H9 (cell line): Measurements from ENCODE around the gene CETP. TPM values are rescaled to one million over a fixed set of nuclear protein-coding genes. Genes with fewer than 3 reads are reported as not detected.

ENCODE experiments used
- DNase-seq: peaks from one replicate; pipeline ENCODE4 v3.0.0-alpha.2; 2017
- H2AFZ ChIP-seq: one replicate; pipeline ENCODE4 v1.6.1; 2013; ENCODE audit warnings: mild to moderate bottlenecking, low read length, control low read depth, moderate library complexity
- H2AK5ac ChIP-seq: 2 replicates; pipeline ENCODE4 v1.6.1; 2013; ENCODE audit warnings: low read length, control low read depth, mixed read lengths; ENCODE audit not compliant: insufficient read length
- H2BK120ac ChIP-seq: one replicate; pipeline ENCODE4 v1.6.1; 2013; ENCODE audit warnings: low read depth, mild to moderate bottlenecking, low read length, control low read depth, inconsistent platforms; ENCODE audit not compliant: poor library complexity, severe bottlenecking
- H2BK12ac ChIP-seq: 2 replicates; pipeline ENCODE4 v1.6.1; 2013; ENCODE audit warnings: low read length, control low read depth, mixed read lengths, low read depth; ENCODE audit not compliant: insufficient read length
- H2BK15ac ChIP-seq: 2 replicates; pipeline ENCODE4 v1.6.1; 2013; ENCODE audit warnings: low read depth, low read length, control low read depth
- H2BK20ac ChIP-seq: one replicate; pipeline ENCODE4 v1.6.1; 2013; ENCODE audit warnings: low read depth, mild to moderate bottlenecking, low read length, control low read depth, inconsistent platforms; ENCODE audit not compliant: poor library complexity, severe bottlenecking
- H2BK5ac ChIP-seq: 2 replicates; pipeline ENCODE4 v1.6.1; 2013; ENCODE audit warnings: low read length, control low read depth, mixed read lengths; ENCODE audit not compliant: insufficient read length
- H3K14ac ChIP-seq: 2 replicates; pipeline ENCODE4 v1.6.1; 2013; ENCODE audit warnings: low read length, control low read depth; ENCODE audit not compliant: insufficient read depth
- H3K18ac ChIP-seq: 2 replicates; pipeline ENCODE4 v1.6.1; 2013; ENCODE audit warnings: low read depth, mild to moderate bottlenecking, mixed read lengths, low read length, control low read depth; ENCODE audit not compliant: insufficient read length
- H3K23ac ChIP-seq: 2 replicates; pipeline ENCODE4 v1.6.1; 2013; ENCODE audit warnings: low read length, control low read depth, mixed read lengths, low read depth; ENCODE audit not compliant: insufficient read length
- H3K23me2 ChIP-seq: 2 replicates; pipeline ENCODE4 v1.6.1; 2013; ENCODE audit warnings: low read depth, mild to moderate bottlenecking, mixed read lengths, low read length, control low read depth; ENCODE audit not compliant: insufficient read length, poor library complexity, severe bottlenecking
- H3K27ac ChIP-seq: 2 replicates; pipeline ENCODE4 v1.5.1; 2013; ENCODE audit warnings: low read length, control low read depth, mixed read lengths, low read depth; ENCODE audit not compliant: insufficient read length
- H3K27me3 ChIP-seq: 2 replicates; pipeline ENCODE4 v1.6.1; 2013; ENCODE audit warnings: low read length, control low read depth, inconsistent platforms; ENCODE audit not compliant: insufficient read depth
- H3K4ac ChIP-seq: 2 replicates; pipeline ENCODE4 v1.6.1; 2013; ENCODE audit warnings: low read depth, mild to moderate bottlenecking, control low read depth, inconsistent platforms, low read length, moderate library complexity
- H3K4me1 ChIP-seq: 2 replicates; pipeline ENCODE4 v1.6.1; 2013; ENCODE audit warnings: low read length, control low read depth, inconsistent platforms; ENCODE audit not compliant: insufficient read depth
- H3K4me2 ChIP-seq: 2 replicates; pipeline ENCODE4 v1.6.1; 2013; ENCODE audit warnings: low read length, control low read depth, mixed read lengths; ENCODE audit not compliant: insufficient read length, insufficient read depth
- H3K56ac ChIP-seq: 2 replicates; pipeline ENCODE4 v1.6.1; 2013; ENCODE audit warnings: low read depth, mild to moderate bottlenecking, mixed read lengths, low read length, control low read depth; ENCODE audit not compliant: insufficient read length
- H3K79me1 ChIP-seq: 2 replicates; pipeline ENCODE4 v1.6.1; 2013; ENCODE audit warnings: low read depth, mild to moderate bottlenecking, moderate library complexity, low read length, control low read depth, inconsistent platforms; ENCODE audit not compliant: insufficient read depth, poor library complexity, severe bottlenecking
- H3K79me2 ChIP-seq: 2 replicates; pipeline ENCODE4 v1.6.1; 2013; ENCODE audit warnings: low read length, control low read depth, inconsistent platforms; ENCODE audit not compliant: insufficient read depth
- H3K9ac ChIP-seq: 2 replicates; pipeline ENCODE4 v1.6.1; 2013; ENCODE audit warnings: low read length, control low read depth, mixed read lengths; ENCODE audit not compliant: insufficient read length; ENCODE audit errors: extremely low read depth
- H3K9me3 ChIP-seq: one replicate; pipeline ENCODE4 v1.6.1; 2013; ENCODE audit warnings: low read depth, low read length, inconsistent platforms; ENCODE audit not compliant: control insufficient read depth
- H3T11ph ChIP-seq: one replicate; pipeline ENCODE4 v1.6.1; 2013; ENCODE audit warnings: mild to moderate bottlenecking, low read length, control low read depth, inconsistent platforms
- H4K20me1 ChIP-seq: one replicate; pipeline ENCODE4 v1.6.1; 2013; ENCODE audit not compliant: control insufficient read depth, insufficient read length, insufficient read depth
- H4K5ac ChIP-seq: 2 replicates; pipeline ENCODE4 v1.6.1; 2013; ENCODE audit warnings: low read depth, mild to moderate bottlenecking, mixed read lengths, low read length, control low read depth; ENCODE audit not compliant: insufficient read length
- H4K8ac ChIP-seq: replicated peaks from 2 replicates; pipeline ENCODE4 v1.6.1; 2013; ENCODE audit warnings: low read length, control low read depth, mixed read lengths, low read depth; ENCODE audit not compliant: insufficient read length
- H4K91ac ChIP-seq: 2 replicates; pipeline ENCODE4 v1.6.1; 2013; ENCODE audit warnings: low read depth, mild to moderate bottlenecking, moderate library complexity, mixed read lengths, low read length, control low read depth; ENCODE audit not compliant: insufficient read length
- H3K27ac Mint-ChIP-seq, 3 experiments: 2 replicates in 2 of 3; 3 replicates in 1 of 3; pipeline ENCODE4 v1.8.0; 2020 to 2021; ENCODE audit warnings: mixed read lengths in 3 of 3, mild to moderate bottlenecking in 1 of 3, moderate library complexity in 1 of 3
- H3K27me3 Mint-ChIP-seq: 2 replicates; pipeline ENCODE4 v1.8.0; 2021; ENCODE audit warnings: low read depth, mild to moderate bottlenecking, moderate library complexity, mixed read lengths
- H3K36me3 Mint-ChIP-seq, 3 experiments: 2 replicates in 2 of 3; 3 replicates in 1 of 3; pipeline ENCODE4 v1.8.0; 2020 to 2021; ENCODE audit warnings: low read depth in 3 of 3, mixed read lengths in 3 of 3; ENCODE audit not compliant: insufficient read depth in 1 of 3
- H3K4me1 Mint-ChIP-seq, 2 experiments: 2 replicates each; pipeline ENCODE4 v1.8.0; 2020; ENCODE audit warnings: mixed read lengths in 2 of 2
- H3K4me3 Mint-ChIP-seq, 2 experiments: 2 replicates in 1 of 2; 3 replicates in 1 of 2; pipeline ENCODE4 v1.8.0; 2020 to 2021; ENCODE audit warnings: mild to moderate bottlenecking in 2 of 2, mixed read lengths in 2 of 2, moderate library complexity in 1 of 2
- H3K9me3 Mint-ChIP-seq, 2 experiments: 2 replicates in 1 of 2; 3 replicates in 1 of 2; pipeline ENCODE4 v1.8.0; 2020; ENCODE audit warnings: mild to moderate bottlenecking in 2 of 2, mixed read lengths in 2 of 2, moderate library complexity in 1 of 2
- WGBS: extraction: QIAGEN DNeasy Blood & Tissue Kit; methylation state at CpG from one replicate; pipeline ENCODE4 v1.1.7; 2013; ENCODE audit warnings: missing lambda C conversion rate, low lambda C conversion rate, mixed read lengths; ENCODE audit not compliant: insufficient read length; ENCODE audit errors: extremely low coverage; 5-methylcytosine and 5-hydroxymethylcytosine counted together
- total RNA-seq: library from RNA; stranded (reverse); gene quantifications from 2 replicates; pipeline ENCODE4 v1.2.1, GENCODE V29; 2021
- TF ChIP-seq, protein P1 (sequence below): fragments of 200-600 bp; sonication (generic); conservative IDR thresholded peaks from 3 replicates; pipeline ENCODE4 v1.8.0; 2021; ENCODE audit warnings: antibody characterized with exemption, mild to moderate bottlenecking

Gene CETP
- total RNA-seq, 1 experiment from 2014 or later, result not detected

DNA sequence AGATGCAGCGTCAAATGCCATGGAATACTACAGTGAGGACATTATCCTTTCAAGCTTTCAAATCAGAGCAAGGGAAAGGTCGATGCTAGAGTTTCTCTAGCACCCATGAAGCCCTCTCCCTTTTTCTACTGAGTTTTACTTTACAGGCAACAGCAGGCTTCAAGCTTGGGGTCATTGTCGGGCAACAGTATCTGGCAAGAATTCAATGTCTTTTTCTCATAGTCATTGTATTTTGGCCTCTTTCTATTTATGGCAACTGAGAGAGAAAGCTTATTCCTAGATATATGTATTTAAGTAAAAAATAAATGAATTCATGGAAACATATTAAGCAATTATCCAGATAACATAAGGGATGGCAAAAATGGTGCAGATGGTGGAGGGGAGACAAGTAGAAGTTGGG, 364 bp upstream of the CETP start:
- no peak overlapping the region for H4K91ac ChIP-seq
- H2AK5ac ChIP-seq, result no peak overlapping the region
- Mint-ChIP-seq H3K4me1 (peaks cover 2 to 3% of the 10 kb centered on the region in 2 experiments; a peak in 2 of 4 replicates), H3K27ac (peak overlapping the region in 1 of 3 experiments; percentile 8; a peak in 1 of 7 replicates), H3K4me3 (no peak overlapping the region), H3K36me3 (no peaks in the 10 kb centered on the region; a peak in 1 of 7 replicates), H3K27me3 (peaks cover 1% of the 10 kb centered on the region), H3K9me3 (no peaks in the 10 kb centered on the region)
- no peak overlapping the region for H3K27ac ChIP-seq
- no peaks in the 10 kb centered on the region for H3K27me3 ChIP-seq
- H4K8ac ChIP-seq, result no peak overlapping the region
- H3T11ph ChIP-seq, result no peak overlapping the region
- no peak overlapping the region for H2BK12ac ChIP-seq
- H4K5ac ChIP-seq, result no peak overlapping the region
- no peaks in the 10 kb centered on the region for H3K9me3 ChIP-seq
- WGBS, result no CpG with 5 or more reads among the region's 3 CpGs
- H2AFZ ChIP-seq, result no peak overlapping the region
- no peak overlapping the region for H3K4ac ChIP-seq
- no peak overlapping the region for H3K14ac ChIP-seq
- H2BK120ac ChIP-seq, result no peak overlapping the region
- H3K56ac ChIP-seq, result no peak overlapping the region
- DNase-seq, result no peak
- no peak overlapping the region for H2BK15ac ChIP-seq
- no peak overlapping the region for H3K23ac ChIP-seq
- no peaks in the 10 kb centered on the region for H3K23me2 ChIP-seq
- no peak overlapping the region for H3K9ac ChIP-seq
- H3K18ac ChIP-seq, result no peak overlapping the region
- no peak overlapping the region for H2BK5ac ChIP-seq
- H3K4me1 ChIP-seq, result no peaks in the 10 kb centered on the region
- no peak overlapping the region for H2BK20ac ChIP-seq
- H3K79me1 ChIP-seq, result no peaks in the 10 kb centered on the region
- TF ChIP-seq, protein P1, sequence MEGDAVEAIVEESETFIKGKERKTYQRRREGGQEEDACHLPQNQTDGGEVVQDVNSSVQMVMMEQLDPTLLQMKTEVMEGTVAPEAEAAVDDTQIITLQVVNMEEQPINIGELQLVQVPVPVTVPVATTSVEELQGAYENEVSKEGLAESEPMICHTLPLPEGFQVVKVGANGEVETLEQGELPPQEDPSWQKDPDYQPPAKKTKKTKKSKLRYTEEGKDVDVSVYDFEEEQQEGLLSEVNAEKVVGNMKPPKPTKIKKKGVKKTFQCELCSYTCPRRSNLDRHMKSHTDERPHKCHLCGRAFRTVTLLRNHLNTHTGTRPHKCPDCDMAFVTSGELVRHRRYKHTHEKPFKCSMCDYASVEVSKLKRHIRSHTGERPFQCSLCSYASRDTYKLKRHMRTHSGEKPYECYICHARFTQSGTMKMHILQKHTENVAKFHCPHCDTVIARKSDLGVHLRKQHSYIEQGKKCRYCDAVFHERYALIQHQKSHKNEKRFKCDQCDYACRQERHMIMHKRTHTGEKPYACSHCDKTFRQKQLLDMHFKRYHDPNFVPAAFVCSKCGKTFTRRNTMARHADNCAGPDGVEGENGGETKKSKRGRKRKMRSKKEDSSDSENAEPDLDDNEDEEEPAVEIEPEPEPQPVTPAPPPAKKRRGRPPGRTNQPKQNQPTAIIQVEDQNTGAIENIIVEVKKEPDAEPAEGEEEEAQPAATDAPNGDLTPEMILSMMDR, result no peak
- no peaks in the 10 kb centered on the region for H4K20me1 ChIP-seq
- H3K79me2 ChIP-seq, result no peaks in the 10 kb centered on the region
- no peak overlapping the region for H3K4me2 ChIP-seq
